HG02852 (cell line): ENCODE results near the gene HOTAIR.

Source experiments
- ATAC-seq: cut with Tn5 transposase; IDR thresholded peaks from one replicate; pipeline ENCODE4 v1.9.1; 2021; ENCODE audit warnings: mild to moderate bottlenecking, moderate library complexity; ENCODE audit not compliant: unreplicated experiment

The HOTAIR gene

GRCh38 chr12:53963005-53963404, 11.7 kb downstream of the HOTAIR start:
- no peak for ATAC-seq

DNA sequence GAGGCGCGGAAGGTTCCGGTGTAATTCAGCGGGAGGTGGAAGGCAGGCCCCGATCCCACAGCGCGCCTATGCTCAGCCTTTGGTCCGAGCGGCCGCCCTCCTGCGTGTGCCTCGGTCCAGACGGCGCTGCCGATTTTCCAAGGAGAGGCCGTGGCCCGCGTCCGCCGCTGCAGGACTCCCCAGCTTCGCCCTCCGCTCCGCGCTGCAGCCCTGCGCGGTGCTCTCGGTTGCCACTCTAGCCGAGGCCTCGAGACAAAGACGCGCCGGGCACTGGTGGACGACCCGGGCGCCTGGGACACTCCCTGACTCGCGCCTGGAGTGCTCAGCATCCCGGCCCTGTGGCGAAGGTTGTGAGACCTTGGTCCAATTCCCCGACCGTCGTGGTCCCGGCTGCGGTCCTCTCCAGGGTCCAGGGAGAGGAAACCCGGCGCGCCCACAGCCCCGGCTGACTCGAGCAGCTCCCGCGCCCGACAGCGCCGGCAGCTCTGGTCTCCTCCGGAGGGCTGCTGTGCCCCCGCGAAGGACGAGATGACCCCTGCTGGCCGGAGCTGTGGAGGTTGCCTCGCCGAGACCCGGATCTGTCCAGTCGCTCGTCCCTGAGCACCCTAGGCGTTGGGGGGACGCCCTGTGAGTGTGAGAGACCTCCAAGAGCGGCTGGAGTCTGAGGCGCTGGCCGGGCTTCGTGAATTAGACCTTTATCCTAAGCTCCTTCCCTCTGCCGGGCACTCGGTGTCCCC, 13.6 kb downstream of the HOTAIR start:
- ATAC-seq, result no peak

DNA sequence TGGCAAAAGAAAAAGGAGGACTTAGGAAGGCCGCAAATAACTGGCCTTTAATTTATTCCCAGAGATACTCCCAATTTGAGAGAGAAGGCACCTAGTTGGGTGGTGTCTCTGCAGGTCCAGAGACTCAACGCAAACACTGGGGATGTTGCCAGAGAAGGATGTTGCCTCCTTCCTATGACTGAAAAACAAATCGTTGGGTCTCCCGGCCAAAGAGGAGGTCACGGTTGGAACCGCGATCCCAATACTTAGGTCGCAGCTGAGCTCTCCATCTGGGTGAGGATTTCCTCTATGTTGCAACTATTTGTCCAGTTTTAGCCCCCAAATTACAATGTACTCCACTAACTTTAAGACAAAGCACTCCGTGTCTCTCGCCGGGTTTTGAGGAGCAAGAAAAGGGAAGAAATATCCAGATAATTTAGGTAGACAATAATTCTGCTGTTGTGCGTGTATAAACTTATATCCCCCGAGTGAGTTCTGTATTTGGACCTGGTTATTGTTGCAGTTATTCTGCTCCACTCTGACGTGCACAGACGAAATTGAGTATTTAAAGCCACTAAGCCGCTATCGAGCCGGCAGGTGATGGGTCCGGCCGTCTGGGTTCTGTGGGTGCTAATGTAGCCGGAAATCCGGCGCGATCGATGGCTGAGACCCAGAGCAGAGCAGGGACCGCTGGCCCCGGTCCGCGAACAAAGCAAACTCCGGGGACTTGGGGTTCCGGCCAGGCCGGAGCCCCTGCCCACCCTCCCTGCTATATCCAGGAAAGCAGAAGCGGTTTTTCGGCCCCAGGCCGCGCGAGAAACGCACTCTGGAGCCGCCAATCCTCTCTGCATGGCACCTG, 14.3 kb downstream of the HOTAIR start:
- no peak for ATAC-seq

DNA sequence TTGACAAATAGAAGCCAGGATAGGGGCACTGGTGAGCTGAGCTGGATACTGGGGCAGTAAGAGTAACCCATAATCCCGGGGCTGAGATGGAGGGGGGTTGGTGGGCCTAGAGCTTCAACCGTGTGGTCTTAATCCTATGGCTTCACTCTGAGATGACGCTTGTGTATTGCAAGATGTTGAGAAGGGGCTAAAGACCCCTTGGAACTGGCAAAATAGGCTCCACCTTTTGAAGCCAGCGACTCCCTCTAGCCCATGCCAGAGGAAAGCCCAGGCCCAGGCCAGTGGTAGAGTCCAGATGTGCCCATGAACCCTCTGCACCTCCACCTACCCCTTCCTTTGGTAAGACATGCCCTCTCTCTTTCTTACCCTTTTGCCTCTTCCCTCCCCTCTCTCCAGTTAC, 15.4 kb downstream of the HOTAIR start:
- ATAC-seq, result no peak

DNA sequence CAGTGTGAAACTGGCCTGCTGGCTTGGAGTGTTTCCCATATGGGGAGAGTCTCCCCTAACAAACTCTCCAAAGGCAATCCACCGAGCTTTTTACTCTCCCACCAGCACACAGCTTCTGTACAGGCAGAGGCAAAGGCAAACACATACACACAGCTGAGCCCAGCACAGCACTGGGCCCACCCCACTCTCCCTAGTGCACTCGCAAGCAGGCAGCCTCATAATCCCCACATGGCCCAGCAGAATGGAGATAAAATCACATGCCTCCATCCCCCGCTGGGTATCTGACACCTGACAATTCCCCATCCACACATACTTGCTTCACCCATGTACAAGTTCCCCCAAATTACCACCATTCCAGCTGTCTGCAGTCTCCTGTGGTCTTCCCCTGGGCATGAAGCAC, 16.6 kb downstream of the HOTAIR start:
- ATAC-seq, result no peak

DNA sequence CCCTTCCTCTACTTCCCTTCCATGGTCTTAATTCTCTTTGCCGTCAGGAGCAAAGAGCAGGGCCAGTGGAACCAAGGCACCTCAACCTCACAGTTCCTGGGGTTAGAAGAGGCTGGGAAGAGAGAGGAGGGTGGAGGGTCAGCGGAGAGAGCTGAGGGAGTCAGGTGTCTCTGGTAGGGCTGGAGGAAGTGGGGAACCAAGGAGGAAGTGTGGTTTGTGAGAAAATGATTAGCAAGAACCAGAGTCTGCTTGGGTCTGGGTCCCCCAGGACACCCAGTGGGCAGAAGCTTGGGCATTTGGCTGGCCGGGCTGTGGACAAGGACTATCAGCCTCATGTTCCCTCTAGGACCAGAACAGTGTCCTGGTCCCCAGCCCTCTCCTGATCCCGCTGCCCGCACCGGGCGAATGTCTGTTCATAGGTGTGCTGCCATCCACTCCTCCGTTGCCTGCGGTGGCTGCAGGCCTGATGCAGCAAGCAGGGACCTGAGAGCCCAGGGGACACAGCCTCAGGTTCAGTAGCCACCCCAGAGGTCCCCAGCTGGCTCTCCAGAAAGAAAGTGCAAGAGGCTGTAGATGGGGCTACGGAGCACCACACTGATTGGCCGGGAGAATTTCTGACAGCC, 17.7 kb downstream of the HOTAIR start:
- ATAC-seq, result no peak

- ATAC-seq, result no peak
Measured at GRCh38 chr12:53956251-53956887, 18.4 kb downstream of the HOTAIR start.

- ATAC-seq, result no peak
Measured at GRCh38 chr12:53955776-53956250, 18.9 kb downstream of the HOTAIR start.

- ATAC-seq, result no peak
Measured at GRCh38 chr12:53955036-53955775, 19.5 kb downstream of the HOTAIR start.

DNA sequence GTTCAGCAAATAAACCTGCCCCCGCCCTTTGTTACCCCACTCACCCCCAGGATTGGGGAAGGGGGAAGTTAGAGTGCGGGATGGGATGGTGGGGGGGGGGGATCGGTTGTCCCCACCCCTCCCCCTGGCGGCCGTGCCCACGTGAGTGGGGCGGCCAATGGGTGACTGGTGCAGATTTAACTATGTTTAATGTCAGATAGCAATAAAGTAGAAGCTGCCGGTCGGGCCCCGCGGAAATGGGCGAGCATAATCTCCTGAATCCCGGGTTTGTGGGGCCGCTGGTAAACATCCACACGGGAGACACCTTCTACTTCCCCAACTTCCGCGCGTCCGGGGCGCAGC, 20.1 kb downstream of the HOTAIR start, which contains the start of gene HOXC12:
Gene HOXC12, plus strand, starts transcription at position 210 of the 342 bp plus-strand sequence. Its CDS starts 27 bp downstream, at position 237.
- ATAC-seq, result no peak

- ATAC-seq, result no peak
Measured at GRCh38 chr12:53953831-53954693, 20.7 kb downstream of the HOTAIR start.

GRCh38 chr12:53952871-53953734, 21.7 kb downstream of the HOTAIR start:
- no peak for ATAC-seq

- no peak for ATAC-seq
Measured at GRCh38 chr12:53952335-53952694, 22.4 kb downstream of the HOTAIR start.

DNA sequence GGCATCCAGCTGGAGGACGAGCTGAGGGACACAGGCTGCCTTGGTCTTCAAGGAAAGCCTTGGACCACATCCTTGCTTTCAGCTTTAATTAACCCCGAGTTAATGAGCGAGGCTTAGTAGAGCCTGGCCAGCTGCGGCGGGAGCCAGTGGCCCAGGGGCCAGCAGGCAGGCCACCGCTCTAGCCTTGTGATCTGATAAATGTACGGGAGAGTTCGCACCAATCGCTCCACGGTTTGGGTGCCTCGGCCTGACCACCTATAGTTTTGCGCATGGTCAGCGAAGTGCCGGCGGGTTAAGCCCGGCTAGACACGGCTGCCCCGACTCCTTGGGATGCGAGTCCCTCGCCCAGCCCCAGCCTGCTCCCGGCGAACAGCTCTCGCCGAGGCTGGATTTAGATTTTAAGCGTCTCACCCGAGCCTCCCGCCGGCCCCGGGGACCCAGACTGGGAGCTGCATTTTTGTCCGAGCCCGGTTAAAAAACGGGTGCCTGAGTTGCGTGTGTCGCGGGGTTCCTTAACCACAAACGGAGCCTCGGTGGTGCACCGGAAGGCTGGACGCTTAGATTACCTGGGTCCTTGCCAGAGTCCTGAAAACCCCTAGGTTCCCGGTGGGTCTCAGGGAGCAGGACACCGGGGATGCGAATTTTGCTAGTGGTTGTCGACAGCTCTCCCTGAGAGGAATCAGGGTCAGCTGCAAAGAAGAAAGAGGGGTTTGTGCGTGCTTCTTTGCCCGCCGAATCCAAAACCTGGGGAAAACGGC, 23.0 kb downstream of the HOTAIR start:
- no peak for ATAC-seq

DNA sequence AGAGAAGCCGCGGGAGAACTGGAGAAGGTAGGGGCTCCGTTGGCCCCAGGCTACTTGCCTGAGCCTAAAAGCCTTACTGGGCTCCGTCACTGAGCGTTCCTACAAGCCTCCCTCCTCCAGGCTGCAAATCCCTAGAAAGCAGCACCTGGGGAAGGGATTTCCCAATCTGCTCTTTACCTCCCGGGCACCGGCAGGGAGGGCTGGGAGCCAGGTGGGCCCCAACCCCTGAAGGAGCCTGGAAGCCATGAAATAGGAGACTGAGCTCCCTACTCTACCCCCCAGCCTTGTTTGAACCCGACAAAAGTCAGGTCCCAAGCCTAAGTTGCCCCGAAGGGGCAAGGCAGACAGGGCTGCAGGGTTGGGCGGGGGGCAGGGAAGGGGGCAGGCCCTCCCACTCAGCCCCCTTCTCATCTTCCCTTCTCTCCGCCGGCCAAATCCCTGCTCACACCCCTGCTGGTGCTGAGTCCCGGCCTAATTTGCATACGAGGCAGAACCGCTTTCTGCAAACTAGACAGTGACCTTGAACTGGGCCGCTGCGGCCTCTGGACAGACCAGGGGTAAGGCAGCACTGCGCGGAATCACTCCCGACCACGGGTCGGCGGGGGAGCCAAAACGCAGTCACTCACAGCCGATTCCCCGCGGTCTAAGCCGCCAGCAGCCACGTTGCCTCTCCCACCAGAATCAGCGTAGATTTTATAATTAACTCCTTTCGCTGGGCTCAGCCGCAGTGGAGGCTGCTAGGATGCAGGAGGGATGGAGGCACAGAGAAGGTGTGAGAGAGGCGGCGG, 23.8 kb downstream of the HOTAIR start:
- ATAC-seq, result no peak

- no peak for ATAC-seq
Measured at GRCh38 chr12:53950437-53950773, 24.3 kb downstream of the HOTAIR start.
